Measurements from ENCODE around the gene EPB41L5.

EPB41L5 gene

GRCh38 chr2:120208381-120209353 lies 195.8 kb downstream of the EPB41L5 start:
- no peaks in the 10 kb centered on the region for H3K36me3 Mint-ChIP-seq
- H3K9me3 Mint-ChIP-seq, result no peaks in the 10 kb centered on the region
- ATAC-seq, result no peak
- no peak overlapping the region for H3K4me3 Mint-ChIP-seq
- no peak for DNase-seq (ENCODE audit: low spot score in 2 of 2)
- H3K4me1 Mint-ChIP-seq, result no peaks in the 10 kb centered on the region
- H3K27ac Mint-ChIP-seq, result peak overlapping the region; percentile 85

GRCh38 chr2:120209427-120210269 lies 196.8 kb downstream of the EPB41L5 start:
- peak overlapping the region; percentile 17 for H3K4me3 Mint-ChIP-seq
- peak; percentile 35 for ATAC-seq
- peak overlapping the region; percentile 85 for H3K27ac Mint-ChIP-seq
- no peaks in the 10 kb centered on the region for H3K4me1 Mint-ChIP-seq
- DNase-seq (ENCODE audit: low spot score in 2 of 2), result no peak
- H3K9me3 Mint-ChIP-seq, result no peaks in the 10 kb centered on the region
- no peaks in the 10 kb centered on the region for H3K36me3 Mint-ChIP-seq

- DNase-seq (ENCODE audit: low spot score in 2 of 2), result no peak
- peak overlapping the region; percentile 17 for H3K4me3 Mint-ChIP-seq
- ATAC-seq, result peak; percentile 38
- H3K9me3 Mint-ChIP-seq, result no peaks in the 10 kb centered on the region
- peak overlapping the region; percentile 85 for H3K27ac Mint-ChIP-seq
- H3K4me1 Mint-ChIP-seq, result no peaks in the 10 kb centered on the region
- no peaks in the 10 kb centered on the region for H3K36me3 Mint-ChIP-seq
Observed at GRCh38 chr2:120210270-120210693, 197.4 kb downstream of the EPB41L5 start.

GRCh38 chr2:120218181-120218580 lies 205.3 kb downstream of the EPB41L5 start:
- Mint-ChIP-seq H3K36me3 (peaks cover 38% of the 10 kb centered on the region), H3K27ac (no peak overlapping the region), H3K9me3 (no peaks in the 10 kb centered on the region), H3K4me3 (no peak overlapping the region), H3K4me1 (peaks cover 46% of the 10 kb centered on the region)
- DNase-seq (ENCODE audit: low spot score in 2 of 2) (no peak), ATAC-seq (no peak)

- Mint-ChIP-seq H3K9me3 (no peaks in the 10 kb centered on the region), H3K36me3 (peaks cover 44% of the 10 kb centered on the region), H3K27ac (peak overlapping the region; percentile 29), H3K4me1 (peaks cover 53% of the 10 kb centered on the region), H3K4me3 (no peak overlapping the region)
- ATAC-seq (no peak), DNase-seq (ENCODE audit: low spot score in 2 of 2) (no peak)
Observed at GRCh38 chr2:120219291-120219690, 206.4 kb downstream of the EPB41L5 start.

- DNase-seq (ENCODE audit: low spot score in 2 of 2), result no peak
- Mint-ChIP-seq H3K4me1 (peaks cover 58% of the 10 kb centered on the region), H3K27ac (peak overlapping the region; percentile 29), H3K9me3 (no peaks in the 10 kb centered on the region), H3K4me3 (no peak overlapping the region), H3K36me3 (peaks cover 46% of the 10 kb centered on the region)
- ATAC-seq, result no peak
Observed at GRCh38 chr2:120219766-120220165, 206.9 kb downstream of the EPB41L5 start.

GRCh38 chr2:120220756-120221155 lies 207.9 kb downstream of the EPB41L5 start:
- H3K36me3 Mint-ChIP-seq, result peaks cover 46% of the 10 kb centered on the region
- ATAC-seq (no peak), DNase-seq (ENCODE audit: low spot score in 2 of 2) (no peak)
- no peaks in the 10 kb centered on the region for H3K9me3 Mint-ChIP-seq
- peak overlapping the region; percentile 77 for H3K4me3 Mint-ChIP-seq
- H3K4me1 Mint-ChIP-seq, result peaks cover 59% of the 10 kb centered on the region
- peak overlapping the region; percentile 90 for H3K27ac Mint-ChIP-seq

- Mint-ChIP-seq H3K4me3 (peak overlapping the region; percentile 77), H3K27ac (peak overlapping the region; percentile 90), H3K36me3 (peaks cover 46% of the 10 kb centered on the region), H3K4me1 (peaks cover 60% of the 10 kb centered on the region), H3K9me3 (no peaks in the 10 kb centered on the region)
- DNase-seq (ENCODE audit: low spot score in 2 of 2) (no peak), ATAC-seq (no peak)
Observed at GRCh38 chr2:120221616-120222015, 208.7 kb downstream of the EPB41L5 start.

GRCh38 chr2:120222186-120223033 lies 209.5 kb downstream of the EPB41L5 start:
- Mint-ChIP-seq H3K4me1 (peaks cover 64% of the 10 kb centered on the region), H3K9me3 (no peaks in the 10 kb centered on the region), H3K4me3 (peak overlapping the region; percentile 77), H3K36me3 (peaks cover 45% of the 10 kb centered on the region), H3K27ac (peak overlapping the region; percentile 90)
- ATAC-seq (no peak), DNase-seq (ENCODE audit: low spot score in 2 of 2) (peak in 1 of 2 donors; percentile 62)

- peak within 1 kb of the TSS; percentile 77 for H3K4me3 Mint-ChIP-seq
- peaks cover 72% of the 10 kb centered on the region for H3K4me1 Mint-ChIP-seq
- H3K27ac Mint-ChIP-seq, result peak within 1 kb of the TSS; percentile 90
- DNase-seq (ENCODE audit: low spot score in 2 of 2) (peak; percentile 90 to 95), ATAC-seq (peak; percentile 93)
- H3K9me3 Mint-ChIP-seq, result no peaks in the 10 kb centered on the region
- peaks cover 41% of the 10 kb centered on the region for H3K36me3 Mint-ChIP-seq
Observed at GRCh38 chr2:120223034-120223912, 210.4 kb downstream of the EPB41L5 start, which contains the start of gene TMEM185B. TSS of gene TMEM185B (minus strand) at chr2:120223400. CDS start at chr2:120222976, 424 bp downstream.

GRCh38 chr2:120224256-120224655 lies 211.4 kb downstream of the EPB41L5 start:
- no peak for DNase-seq (ENCODE audit: low spot score in 2 of 2)
- no peaks in the 10 kb centered on the region for H3K9me3 Mint-ChIP-seq
- peaks cover 36% of the 10 kb centered on the region for H3K36me3 Mint-ChIP-seq
- ATAC-seq, result no peak
- peak overlapping the region; percentile 77 for H3K4me3 Mint-ChIP-seq
- peak overlapping the region; percentile 90 for H3K27ac Mint-ChIP-seq
- H3K4me1 Mint-ChIP-seq, result peaks cover 71% of the 10 kb centered on the region

- H3K9me3 Mint-ChIP-seq, result no peaks in the 10 kb centered on the region
- DNase-seq (ENCODE audit: low spot score in 2 of 2) (no peak), ATAC-seq (no peak)
- peaks cover 70% of the 10 kb centered on the region for H3K4me1 Mint-ChIP-seq
- H3K4me3 Mint-ChIP-seq, result peak overlapping the region; percentile 77
- peaks cover 37% of the 10 kb centered on the region for H3K36me3 Mint-ChIP-seq
- peak overlapping the region; percentile 90 for H3K27ac Mint-ChIP-seq
Observed at GRCh38 chr2:120224735-120225548, 212.1 kb downstream of the EPB41L5 start.

- Mint-ChIP-seq H3K4me3 (no peak overlapping the region), H3K9me3 (no peaks in the 10 kb centered on the region), H3K36me3 (peaks cover 37% of the 10 kb centered on the region), H3K27ac (no peak overlapping the region), H3K4me1 (peaks cover 68% of the 10 kb centered on the region)
- ATAC-seq, result no peak
- DNase-seq (ENCODE audit: low spot score in 2 of 2), result no peak
Observed at GRCh38 chr2:120225549-120226065, 212.7 kb downstream of the EPB41L5 start.
